Hepatocyte (in vitro differentiated cells): ENCODE data around the gene AUTS2.

Experiments used
- EZH2 ChIP-seq: fragments of 200-600 bp; sonication (generic); IDR thresholded peaks from 2 replicates; pipeline ENCODE4 v1.6.1; 2016; ENCODE audit warnings: antibody characterized with exemption, mild to moderate bottlenecking, borderline replicate concordance
- EZH2phosphoT487 ChIP-seq: fragments of 200-600 bp; sonication (generic); IDR thresholded peaks from one replicate; pipeline ENCODE4 v1.6.1; 2018; ENCODE audit warnings: antibody characterized with exemption, mild to moderate bottlenecking, low read depth, moderate library complexity; ENCODE audit not compliant: unreplicated experiment, severe bottlenecking
- TF ChIP-seq, protein P1 (sequence below): fragments of 200-600 bp; sonication (generic); IDR thresholded peaks from 2 replicates; pipeline ENCODE4 v1.5.1; 2016; ENCODE audit warnings: antibody characterized with exemption, mild to moderate bottlenecking; ENCODE audit not compliant: poor library complexity

DNA sequence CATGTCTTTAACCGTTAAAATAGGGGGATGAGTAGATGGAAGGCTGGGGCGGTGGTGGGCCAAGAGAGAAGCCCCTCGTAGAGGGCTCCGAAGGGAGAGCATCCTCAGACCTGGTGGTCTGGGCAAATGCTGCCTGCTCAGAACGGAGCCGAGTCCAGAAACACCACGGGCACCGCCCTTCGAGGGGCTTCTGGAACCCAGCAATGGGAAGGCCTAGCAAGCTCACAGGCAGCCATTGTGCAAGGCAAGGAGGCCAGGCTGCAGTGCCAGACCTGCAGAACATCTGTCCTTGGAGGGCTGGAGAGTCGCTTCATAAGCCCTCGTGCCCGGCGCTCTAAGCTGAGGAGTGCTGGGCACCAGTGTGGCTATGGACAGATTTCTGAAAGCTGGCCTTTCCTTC is 889.6 kb downstream of the AUTS2 start:
- TF ChIP-seq EZH2 (no peak), EZH2phosphoT487 (no peak)
- TF ChIP-seq, protein P1, sequence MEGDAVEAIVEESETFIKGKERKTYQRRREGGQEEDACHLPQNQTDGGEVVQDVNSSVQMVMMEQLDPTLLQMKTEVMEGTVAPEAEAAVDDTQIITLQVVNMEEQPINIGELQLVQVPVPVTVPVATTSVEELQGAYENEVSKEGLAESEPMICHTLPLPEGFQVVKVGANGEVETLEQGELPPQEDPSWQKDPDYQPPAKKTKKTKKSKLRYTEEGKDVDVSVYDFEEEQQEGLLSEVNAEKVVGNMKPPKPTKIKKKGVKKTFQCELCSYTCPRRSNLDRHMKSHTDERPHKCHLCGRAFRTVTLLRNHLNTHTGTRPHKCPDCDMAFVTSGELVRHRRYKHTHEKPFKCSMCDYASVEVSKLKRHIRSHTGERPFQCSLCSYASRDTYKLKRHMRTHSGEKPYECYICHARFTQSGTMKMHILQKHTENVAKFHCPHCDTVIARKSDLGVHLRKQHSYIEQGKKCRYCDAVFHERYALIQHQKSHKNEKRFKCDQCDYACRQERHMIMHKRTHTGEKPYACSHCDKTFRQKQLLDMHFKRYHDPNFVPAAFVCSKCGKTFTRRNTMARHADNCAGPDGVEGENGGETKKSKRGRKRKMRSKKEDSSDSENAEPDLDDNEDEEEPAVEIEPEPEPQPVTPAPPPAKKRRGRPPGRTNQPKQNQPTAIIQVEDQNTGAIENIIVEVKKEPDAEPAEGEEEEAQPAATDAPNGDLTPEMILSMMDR, result no peak
